ENCODE measurements around the gene SNF8. TPM values are rescaled to one million over a fixed set of nuclear protein-coding genes. Genes with fewer than 3 reads are reported as not detected.

SNF8 gene
- total and polyA plus RNA-seq, 2 donors (not counting 3 experiments of a cell fraction or from before 2014, with no cell fraction given), result 166 to 194 TPM

- H3K36me3 ChIP-seq (ENCODE audit: control insufficient read depth in 2 of 2, extremely low read depth in 1 of 2, insufficient read depth in 2 of 2, low read length in 2 of 2), result peaks cover 44 to 57% of the 10 kb centered on the region in 2 experiments
- CTCF ChIA-PET, result interaction anchor here (0.5 to 5.2 kb wide), 3 partner anchors 10 to 106 kb away, joined by 3 to 25 read pairs (median 3); no protein-coding TSS in a partner anchor
- no TSS peak for BruUV-seq (replicated peaks)
Observed at GRCh38 chr17:48925991-48926342, 18.7 kb downstream of the SNF8 start.

More at GRCh38 chr17:48925991-48926342, 18.7 kb downstream of the SNF8 start:
- Histone ChIP-seq H3K27me3 (ENCODE audit: control insufficient read depth in 2 of 2, insufficient read depth in 2 of 2, low read length in 2 of 2) (no peaks in the 10 kb centered on the region), H2AFZ (ENCODE audit: low read depth, low read length) (no peak overlapping the region), H3K4me3 (replicated peaks in 1 of 3; ENCODE audit: insufficient read depth in 1 of 3, low read depth in 1 of 3, low read length in 3 of 3) (no peak overlapping the region), H3K9me3 (replicated peaks; ENCODE audit: control insufficient read depth, insufficient read depth, low read length) (no peaks in the 10 kb centered on the region), H3K79me2 (ENCODE audit: control insufficient read depth, insufficient read depth, low read length) (peaks cover 2% of the 10 kb centered on the region), H3K4me1 (ENCODE audit: control insufficient read depth, extremely low read depth, insufficient read depth, low read length) (peaks cover 3% of the 10 kb centered on the region), H3K9me1 (replicated peaks; ENCODE audit: control insufficient read depth, extremely low read depth, insufficient read depth, low read length) (no peaks in the 10 kb centered on the region), H3K4me2 (ENCODE audit: insufficient read depth, low read length) (no peak overlapping the region), H3K9ac (replicated peaks; ENCODE audit: extremely low read depth, insufficient read depth, low read length) (no peak overlapping the region), H4K20me1 (replicated peaks; ENCODE audit: control insufficient read depth, extremely low read depth, insufficient read depth, low read length) (peaks cover 3% of the 10 kb centered on the region), H3K27ac (ENCODE audit: insufficient read depth, low read depth, low read length) (no peak overlapping the region)
- no peak for FAIRE-seq
- POLR2A ChIA-PET, result no interaction called here
- dilution Hi-C loops (cut with MboI; ENCODE audit: extremely low pct_ligation_motif_present, low sequenced_read_pairs), result no loop called here
- DNase-seq (ENCODE audit: low read depth, low spot score), result no peak
- TF ChIP-seq POLR2A (IDR thresholded peaks at IDR 0.05; ENCODE audit: low read depth, low read length) (no peak), JUN (IDR thresholded peaks at IDR 0.05; ENCODE audit: borderline replicate concordance, insufficient read depth, insufficient read length, low read depth) (no peak), MAX (IDR thresholded peaks at IDR 0.05; ENCODE audit: insufficient read depth, insufficient read length) (no peak), GATA2 (IDR thresholded peaks at IDR 0.05; ENCODE audit: insufficient read depth, insufficient read length, low read depth, low read length) (no peak), CTCF (IDR thresholded peaks at IDR 0.05; ENCODE audit: extremely low read depth in 1 of 2, insufficient read depth in 1 of 2, low read depth in 1 of 2, low read length in 2 of 2) (no peak), FOS (IDR thresholded peaks at IDR 0.05; ENCODE audit: borderline replicate concordance, insufficient read depth, low read length) (no peak), EZH2 (IDR thresholded peaks at IDR 0.05; ENCODE audit: borderline replicate concordance, low read depth, low read length, severe bottlenecking) (no peak), MYC (IDR thresholded peaks at IDR 0.05; ENCODE audit: low read depth, low read length) (no peak), POLR2AphosphoS5 (IDR thresholded peaks at IDR 0.05; ENCODE audit: insufficient read depth, low read depth, low read length) (no peak)
- intact Hi-C loops (cut with micrococcal nuclease), result no loop called here
